B cell (primary cell): ENCODE results near the gene GPRC5B. TPM values are rescaled to one million over a fixed set of nuclear protein-coding genes. Genes with fewer than 3 reads are reported as not detected.

Experiments
- ATAC-seq: fragments of 200-7000 bp; cut with Tn5 transposase; one replicate; pipeline ENCODE4 v1.10.0; 2021; ENCODE audit warnings: low read depth, mild to moderate bottlenecking, moderate number of reproducible peaks, moderate library complexity
- CTCF ChIA-PET: fragments of 350-600 bp; sonication (Branson Sonifier 250); formaldehyde crosslinking; loops from one replicate; lab custom pipeline; 2021; ENCODE audit warnings: antibody characterized with exemption, inconsistent platforms; lab: Charles Lee
- POLR2A ChIA-PET: fragments of 350-600 bp; sonication (Branson Sonifier 250); formaldehyde crosslinking; loops from one replicate; lab custom pipeline; 2021; ENCODE audit warnings: antibody characterized with exemption; lab: Charles Lee
- DNase-seq: peaks from one replicate; pipeline ENCODE4 v3.0.0; 2013
- H2AFZ ChIP-seq: 2 replicates; pipeline ENCODE4 v1.6.1; 2012; ENCODE audit warnings: mild to moderate bottlenecking, low read depth, low read length; ENCODE audit not compliant: insufficient read depth, poor library complexity, severe bottlenecking
- H3K27ac ChIP-seq, 2 donors: 1 replicate in 1 of 2; 2 replicates in 1 of 2; pipeline ENCODE4 v1.5.1; 2012 to 2013; ENCODE audit warnings: low read length in 2 of 2, mild to moderate bottlenecking in 2 of 2, moderate library complexity in 1 of 2
- H3K27me3 ChIP-seq, 4 experiments: fragments of 200-600 bp in 1 of 4; sonication (generic) in 1 of 4; replicated peaks in 1 of 4; 1 replicate in 2 of 4; 2 replicates in 2 of 4; pipeline versions ENCODE4 v1.6.1 to v1.7.0; 2013 to 2016; ENCODE audit warnings: low read length in 3 of 4, mild to moderate bottlenecking in 2 of 4, mixed read lengths in 1 of 4, moderate library complexity in 1 of 4; ENCODE audit not compliant: insufficient read depth in 4 of 4, control insufficient read depth in 3 of 4; ENCODE audit errors: control extremely low read depth in 1 of 4
- H3K36me3 ChIP-seq, 2 experiments: replicated peaks in 1 of 2; 1 replicate in 1 of 2; 2 replicates in 1 of 2; pipeline versions ENCODE4 v1.6.1 to v1.7.1; 2013; ENCODE audit warnings: low read length in 1 of 2; ENCODE audit not compliant: insufficient read depth in 2 of 2, control insufficient read depth in 1 of 2; ENCODE audit errors: control extremely low read depth in 1 of 2, extremely low read depth in 1 of 2
- H3K4me1 ChIP-seq, 2 donors: fragments of 200-600 bp in 1 of 2; sonication (generic) in 1 of 2; 1 replicate in 1 of 2; 2 replicates in 1 of 2; pipeline versions ENCODE4 v1.5.1 to v1.6.1; 2013 to 2017; ENCODE audit warnings: low read length in 2 of 2; ENCODE audit not compliant: control insufficient read depth in 2 of 2, insufficient read depth in 2 of 2
- H3K4me2 ChIP-seq: replicated peaks from 2 replicates; pipeline ENCODE3; 2012; ENCODE audit warnings: mild to moderate bottlenecking, low read depth, low read length; ENCODE audit not compliant: poor library complexity, severe bottlenecking
- H3K4me3 ChIP-seq, 5 experiments: fragments of 200-600 bp in 1 of 5; sonication (generic) in 1 of 5; 1 replicate in 3 of 5; 2 replicates in 2 of 5; pipeline versions ENCODE4 v1.5.1 to v1.7.0; 2011 to 2016; ENCODE audit warnings: low read length in 4 of 5, mild to moderate bottlenecking in 4 of 5, low read depth in 2 of 5, control low read depth in 1 of 5, moderate library complexity in 1 of 5; ENCODE audit not compliant: insufficient read depth in 1 of 5; ENCODE audit errors: control extremely low read depth in 1 of 5, extremely low read depth in 1 of 5
- H3K79me2 ChIP-seq: fragments of 200-600 bp; sonication (generic); one replicate; pipeline ENCODE4 v1.6.0; 2016; ENCODE audit warnings: low read length; ENCODE audit not compliant: control insufficient read depth, insufficient read depth
- H3K9ac ChIP-seq: fragments of 200-600 bp; sonication (generic); 2 replicates; pipeline ENCODE4 v1.6.1; 2017; ENCODE audit warnings: mild to moderate bottlenecking, low read length, moderate library complexity
- H3K9me3 ChIP-seq, 3 donors: one replicate each; pipeline versions ENCODE4 v1.6.1 to v1.7.1; 2013; ENCODE audit warnings: low read length in 2 of 3; ENCODE audit not compliant: control insufficient read depth in 2 of 3, insufficient read depth in 1 of 3; ENCODE audit errors: control extremely low read depth in 1 of 3
- H4K20me1 ChIP-seq: 2 replicates; pipeline ENCODE4 v1.6.0; 2012; ENCODE audit warnings: mild to moderate bottlenecking, low read length; ENCODE audit not compliant: insufficient read depth, control insufficient read depth, poor library complexity, severe bottlenecking
- H3K27ac Mint-ChIP-seq: one replicate; pipeline ENCODE4 v1.8.0; 2021; ENCODE audit warnings: mixed read lengths
- H3K27me3 Mint-ChIP-seq: one replicate; pipeline ENCODE4 v1.8.0; 2021; ENCODE audit warnings: mixed read lengths
- H3K4me1 Mint-ChIP-seq: one replicate; pipeline ENCODE4 v1.8.0; 2021; ENCODE audit warnings: mixed read lengths
- H3K4me3 Mint-ChIP-seq: one replicate; pipeline ENCODE4 v1.8.0; 2021; ENCODE audit warnings: mixed read lengths
- H3K9me3 Mint-ChIP-seq: one replicate; pipeline ENCODE4 v1.8.0; 2022; ENCODE audit warnings: mixed read lengths; ENCODE audit not compliant: insufficient read depth
- EZH2 ChIP-seq: IDR thresholded peaks from 2 replicates; pipeline ENCODE4 v1.6.1; 2012; ENCODE audit warnings: borderline replicate concordance, low read depth, mild to moderate bottlenecking, moderate library complexity, low read length; ENCODE audit not compliant: insufficient read depth, poor library complexity, severe bottlenecking
- WGBS: methylation state at CpG from one replicate; pipeline ENCODE4 v1.1.5; 2013; ENCODE audit warnings: missing lambda C conversion rate; ENCODE audit not compliant: insufficient coverage; 5-methylcytosine and 5-hydroxymethylcytosine counted together
- intact Hi-C: fragments of 100-400 bp; cut with micrococcal nuclease; formaldehyde crosslinking; loops from one replicate; pipeline ENCODE4 v1.10.0; 2022
- polyA plus RNA-seq: library from polyadenylated mRNA; depleted of rRNA; stranded (reverse); fragments of >200 nt; gene quantifications from 2 replicates; pipeline ENCODE4 v1.2.3, GENCODE V29; 2012
- total RNA-seq, 2 donors: library from RNA; stranded (reverse); fragments of 120-200 nt in 1 of 2; gene quantifications; 1 replicate in 1 of 2; 2 replicates in 1 of 2; pipeline versions ENCODE4 v1.2.3 to v1.2.4, GENCODE V29; 2013 to 2022
- TF ChIP-seq, protein P1 (sequence below): fragments of 200-600 bp; IDR thresholded peaks from one replicate; pipeline ENCODE4 v1.8.0; 2022; ENCODE audit warnings: antibody characterized with exemption, mild to moderate bottlenecking

GPRC5B gene
- total and polyA plus RNA-seq, 2 donors (not counting 1 experiment from before 2014, with no cell fraction given) = not detected

DNA sequence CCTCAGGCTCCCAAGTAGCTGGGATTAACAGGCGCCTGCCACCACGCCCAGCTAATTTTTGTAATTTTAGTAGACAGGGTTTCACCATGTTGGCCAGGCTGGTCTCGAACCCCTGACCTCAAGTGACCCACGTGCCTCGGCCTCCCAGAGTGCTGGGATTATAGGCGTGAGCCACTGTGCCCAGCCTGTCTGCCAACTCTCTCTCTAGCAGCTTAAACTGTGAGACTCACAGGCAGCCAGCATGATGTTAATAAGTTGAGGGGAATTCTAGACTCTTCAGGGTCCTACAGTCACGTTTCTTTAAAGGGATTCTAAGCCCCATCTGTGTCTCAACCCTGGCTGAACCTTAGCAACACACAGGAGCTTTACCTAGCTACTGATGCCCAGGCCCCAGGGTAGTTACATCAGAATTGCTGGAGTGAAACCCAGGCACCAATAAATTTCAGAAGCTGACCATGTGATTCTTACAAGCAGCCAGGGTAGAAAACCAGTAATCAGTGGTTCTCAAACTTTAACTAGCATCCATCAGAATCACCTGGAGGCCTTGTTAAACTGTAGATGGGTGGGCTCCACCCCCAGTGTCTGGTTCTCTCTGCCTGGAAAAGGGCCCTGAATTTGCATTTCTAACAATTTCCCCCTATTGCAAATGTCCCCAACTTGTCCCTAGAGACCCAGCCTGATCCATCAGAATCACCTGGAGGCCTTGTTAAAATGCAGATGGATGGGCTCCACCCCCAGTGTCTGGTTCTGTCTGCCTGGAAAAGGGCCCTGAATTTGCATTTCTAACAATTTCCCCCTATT is 30.7 kb downstream of the GPRC5B start:
- CTCF ChIA-PET = no interaction called here
- Histone ChIP-seq H3K4me3 (no peak overlapping the region), H3K27ac (no peak overlapping the region), H3K27me3 (no peaks in the 10 kb centered on the region), H4K20me1 (no peaks in the 10 kb centered on the region), H2AFZ (no peak overlapping the region), H3K4me2 (no peak overlapping the region), H3K4me1 (no peaks in the 10 kb centered on the region), H3K9me3 (no peaks in the 10 kb centered on the region), H3K36me3 (no peaks in the 10 kb centered on the region), H3K79me2 (no peaks in the 10 kb centered on the region), H3K9ac (no peak overlapping the region)
- intact Hi-C loops = no loop called here
- whole genome bisulfite sequencing = 81% methylated on average over 6 of the region's 7 CpGs
- no peak for DNase-seq
- TF ChIP-seq EZH2 = no peak
- TF ChIP-seq, protein P1, sequence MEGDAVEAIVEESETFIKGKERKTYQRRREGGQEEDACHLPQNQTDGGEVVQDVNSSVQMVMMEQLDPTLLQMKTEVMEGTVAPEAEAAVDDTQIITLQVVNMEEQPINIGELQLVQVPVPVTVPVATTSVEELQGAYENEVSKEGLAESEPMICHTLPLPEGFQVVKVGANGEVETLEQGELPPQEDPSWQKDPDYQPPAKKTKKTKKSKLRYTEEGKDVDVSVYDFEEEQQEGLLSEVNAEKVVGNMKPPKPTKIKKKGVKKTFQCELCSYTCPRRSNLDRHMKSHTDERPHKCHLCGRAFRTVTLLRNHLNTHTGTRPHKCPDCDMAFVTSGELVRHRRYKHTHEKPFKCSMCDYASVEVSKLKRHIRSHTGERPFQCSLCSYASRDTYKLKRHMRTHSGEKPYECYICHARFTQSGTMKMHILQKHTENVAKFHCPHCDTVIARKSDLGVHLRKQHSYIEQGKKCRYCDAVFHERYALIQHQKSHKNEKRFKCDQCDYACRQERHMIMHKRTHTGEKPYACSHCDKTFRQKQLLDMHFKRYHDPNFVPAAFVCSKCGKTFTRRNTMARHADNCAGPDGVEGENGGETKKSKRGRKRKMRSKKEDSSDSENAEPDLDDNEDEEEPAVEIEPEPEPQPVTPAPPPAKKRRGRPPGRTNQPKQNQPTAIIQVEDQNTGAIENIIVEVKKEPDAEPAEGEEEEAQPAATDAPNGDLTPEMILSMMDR = no peak
- H3K9me3 Mint-ChIP-seq = no peaks in the 10 kb centered on the region
- POLR2A ChIA-PET = no interaction called here
- H3K4me1 Mint-ChIP-seq = no peaks in the 10 kb centered on the region
- peaks cover 12% of the 10 kb centered on the region for H3K27me3 Mint-ChIP-seq
- no peak overlapping the region for H3K27ac Mint-ChIP-seq
- ATAC-seq = no peak
- H3K4me3 Mint-ChIP-seq = no peak overlapping the region

DNA sequence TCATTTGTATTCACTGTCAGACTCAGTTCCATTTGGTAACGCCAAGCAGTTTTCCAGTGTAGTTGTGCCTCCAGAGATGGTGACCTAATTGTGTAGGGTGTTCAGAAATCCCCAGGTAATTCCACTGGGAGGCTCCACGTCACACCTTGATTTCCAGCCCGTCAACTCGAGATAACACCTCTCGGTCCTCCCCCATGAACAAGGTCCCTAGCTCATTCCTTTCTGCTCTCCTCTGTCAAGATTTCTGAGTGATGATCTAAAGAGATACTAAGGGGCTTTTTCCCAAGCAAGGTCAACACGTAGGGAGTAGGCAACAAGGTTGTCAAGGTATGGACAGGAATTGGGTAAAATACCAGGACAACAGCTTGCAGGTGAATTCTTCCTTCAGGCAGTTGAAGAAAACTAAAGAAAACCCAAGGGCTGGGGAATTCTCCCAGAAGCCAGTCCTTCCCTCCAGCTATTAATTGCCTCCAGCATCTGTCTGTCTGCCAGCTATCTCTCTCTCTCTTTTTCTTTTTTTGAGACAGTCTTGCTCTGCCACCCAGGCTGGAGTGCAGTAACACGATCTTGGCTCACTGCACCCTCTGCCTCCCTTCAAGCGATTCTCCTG is 31.4 kb downstream of the GPRC5B start:
- no peak overlapping the region for H3K9ac ChIP-seq
- H4K20me1 ChIP-seq = no peaks in the 10 kb centered on the region
- H3K36me3 ChIP-seq = no peaks in the 10 kb centered on the region
- no peak overlapping the region for H2AFZ ChIP-seq
- H3K27ac ChIP-seq = no peak overlapping the region
- no peak overlapping the region for H3K4me3 Mint-ChIP-seq
- no peaks in the 10 kb centered on the region for H3K4me1 Mint-ChIP-seq
- H3K9me3 ChIP-seq = no peaks in the 10 kb centered on the region
- POLR2A ChIA-PET = no interaction called here
- intact Hi-C loops = no loop called here
- no peak for ATAC-seq
- H3K27me3 Mint-ChIP-seq = peaks cover 12% of the 10 kb centered on the region
- no peak overlapping the region for H3K4me3 ChIP-seq
- H3K9me3 Mint-ChIP-seq = no peaks in the 10 kb centered on the region
- no peak overlapping the region for H3K27ac Mint-ChIP-seq
- CTCF ChIA-PET = interaction anchor here (0.6 kb wide), 1 partner anchor 269 kb away, joined by 4 read pairs; no protein-coding TSS in a partner anchor
- DNase-seq = no peak
- no peak overlapping the region for H3K4me2 ChIP-seq
- TF ChIP-seq, protein P1 = no peak
- no peak for TF ChIP-seq EZH2
- no peaks in the 10 kb centered on the region for H3K27me3 ChIP-seq
- WGBS = 79% methylated on average over 8 of the region's 8 CpGs
- no peaks in the 10 kb centered on the region for H3K4me1 ChIP-seq
- no peaks in the 10 kb centered on the region for H3K79me2 ChIP-seq
